ENCODE data around the gene MCTP2. TPM values are rescaled to one million over a fixed set of nuclear protein-coding genes. Genes with fewer than 3 reads are reported as not detected.

The MCTP2 gene
- total RNA-seq, 1 donor from 2014 or later, result 4.8 TPM

GRCh38 chr15:94379986-94380385 lies 148.6 kb downstream of the MCTP2 start:
- no peaks in the 10 kb centered on the region for H3K9me3 Mint-ChIP-seq
- H3K4me3 Mint-ChIP-seq, result no peak overlapping the region
- H3K4me1 Mint-ChIP-seq (ENCODE audit: unreplicated experiment), result no peaks in the 10 kb centered on the region
- no peak overlapping the region for H3K27ac Mint-ChIP-seq
- TF ChIP-seq CTCF (conservative IDR thresholded peaks at IDR 0.05), result no peak
- H3K36me3 Mint-ChIP-seq, result no peaks in the 10 kb centered on the region
- no peaks in the 10 kb centered on the region for H3K27me3 Mint-ChIP-seq
- DNase-seq (ENCODE audit: extremely low spot score, unreplicated experiment), result no peak

- TF ChIP-seq CTCF (conservative IDR thresholded peaks at IDR 0.05), result no peak
- Mint-ChIP-seq H3K9me3 (no peaks in the 10 kb centered on the region), H3K36me3 (no peaks in the 10 kb centered on the region), H3K27ac (no peak overlapping the region), H3K4me1 (ENCODE audit: unreplicated experiment) (no peaks in the 10 kb centered on the region), H3K4me3 (no peak overlapping the region), H3K27me3 (no peaks in the 10 kb centered on the region)
- DNase-seq (ENCODE audit: extremely low spot score, unreplicated experiment), result no peak
Measured at GRCh38 chr15:94380798-94381197, 149.4 kb downstream of the MCTP2 start.

GRCh38 chr15:94381384-94381783 lies 150.0 kb downstream of the MCTP2 start:
- no peak for TF ChIP-seq CTCF (conservative IDR thresholded peaks at IDR 0.05)
- Mint-ChIP-seq H3K27me3 (no peaks in the 10 kb centered on the region), H3K4me3 (no peak overlapping the region), H3K9me3 (no peaks in the 10 kb centered on the region), H3K4me1 (ENCODE audit: unreplicated experiment) (no peaks in the 10 kb centered on the region), H3K27ac (no peak overlapping the region), H3K36me3 (no peaks in the 10 kb centered on the region)
- no peak for DNase-seq (ENCODE audit: extremely low spot score, unreplicated experiment)

GRCh38 chr15:94383041-94383440 lies 151.7 kb downstream of the MCTP2 start:
- H3K4me3 Mint-ChIP-seq, result no peak overlapping the region
- no peaks in the 10 kb centered on the region for H3K9me3 Mint-ChIP-seq
- no peaks in the 10 kb centered on the region for H3K36me3 Mint-ChIP-seq
- H3K27me3 Mint-ChIP-seq, result no peaks in the 10 kb centered on the region
- no peak overlapping the region for H3K27ac Mint-ChIP-seq
- DNase-seq (ENCODE audit: extremely low spot score, unreplicated experiment), result no peak
- peaks cover 11% of the 10 kb centered on the region for H3K4me1 Mint-ChIP-seq (ENCODE audit: unreplicated experiment)
- no peak for TF ChIP-seq CTCF (conservative IDR thresholded peaks at IDR 0.05)

- Mint-ChIP-seq H3K36me3 (peaks cover 3% of the 10 kb centered on the region), H3K4me3 (no peak overlapping the region)
- no peak for TF ChIP-seq CTCF (conservative IDR thresholded peaks at IDR 0.05)
Measured at GRCh38 chr15:94383706-94384105, 152.3 kb downstream of the MCTP2 start.

GRCh38 chr15:94385441-94385840 lies 154.1 kb downstream of the MCTP2 start:
- TF ChIP-seq CTCF (conservative IDR thresholded peaks at IDR 0.05), result no peak
- H3K27me3 Mint-ChIP-seq, result no peaks in the 10 kb centered on the region
- H3K27ac Mint-ChIP-seq, result no peak overlapping the region

More at GRCh38 chr15:94383706-94384105, 152.3 kb downstream of the MCTP2 start:
- peaks cover 11% of the 10 kb centered on the region for H3K4me1 Mint-ChIP-seq (ENCODE audit: unreplicated experiment)
- H3K9me3 Mint-ChIP-seq, result no peaks in the 10 kb centered on the region
- H3K27me3 Mint-ChIP-seq, result no peaks in the 10 kb centered on the region
- no peak for DNase-seq (ENCODE audit: extremely low spot score, unreplicated experiment)
- H3K27ac Mint-ChIP-seq, result no peak overlapping the region

More at GRCh38 chr15:94385441-94385840, 154.1 kb downstream of the MCTP2 start:
- H3K9me3 Mint-ChIP-seq, result no peaks in the 10 kb centered on the region
- no peak for DNase-seq (ENCODE audit: extremely low spot score, unreplicated experiment)
- peaks cover 11% of the 10 kb centered on the region for H3K4me1 Mint-ChIP-seq (ENCODE audit: unreplicated experiment)
- H3K36me3 Mint-ChIP-seq, result peaks cover 5% of the 10 kb centered on the region
- no peak overlapping the region for H3K4me3 Mint-ChIP-seq
